SH-SY5Y (cell line): Measurements from ENCODE around the gene ARHGAP23.

Experiments used
- GATA2 ChIP-seq: IDR thresholded peaks from 2 replicates; pipeline ENCODE4 v1.6.1; 2011; ENCODE audit warnings: mild to moderate bottlenecking, low read depth, low read length
- GATA3 ChIP-seq: IDR thresholded peaks from 2 replicates; pipeline ENCODE4 v1.6.1; 2011; ENCODE audit warnings: low read depth, mild to moderate bottlenecking, low read length, moderate library complexity

The ARHGAP23 gene

DNA sequence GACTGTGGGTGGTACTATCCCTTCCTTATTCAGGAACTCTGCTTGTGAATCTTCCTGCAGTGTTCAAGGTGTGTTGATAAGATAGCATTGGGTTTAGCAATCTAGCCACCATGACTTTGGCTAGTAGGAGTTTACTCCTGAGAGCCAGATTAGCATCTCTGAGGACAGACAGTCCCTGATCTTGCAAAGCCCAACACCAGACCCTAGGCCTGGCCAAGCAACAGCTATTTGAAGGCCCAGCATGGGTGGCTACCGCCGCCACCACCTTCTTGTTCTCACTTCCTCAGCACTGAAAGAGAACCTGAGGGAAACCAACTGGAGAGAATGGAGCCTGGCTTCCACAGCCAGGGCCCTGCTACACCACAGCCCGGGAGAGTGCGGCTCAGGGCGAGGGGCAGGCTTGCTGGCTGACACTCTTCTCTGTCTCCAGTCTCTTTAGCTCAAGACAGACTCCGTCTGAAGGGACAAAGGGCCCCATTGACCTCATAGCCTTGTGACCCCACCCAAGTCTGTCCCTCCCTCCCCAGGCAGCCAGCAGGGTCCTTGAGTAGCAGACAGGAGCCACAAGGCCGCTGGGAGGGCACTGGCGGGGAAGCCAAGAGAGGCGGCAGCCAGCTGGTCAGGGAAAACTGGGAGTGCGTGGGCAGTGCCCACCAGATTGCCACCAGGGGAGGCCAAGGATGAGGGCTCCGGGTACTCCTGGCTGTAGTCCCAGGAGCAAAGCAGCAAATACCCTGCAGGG lies 10.9 kb upstream of the ARHGAP23 start:
- no peak for TF ChIP-seq GATA3
- TF ChIP-seq GATA2 = no peak

GRCh38 chr17:38418062-38418692 lies 10.1 kb upstream of the ARHGAP23 start:
- no peak for TF ChIP-seq GATA3
- TF ChIP-seq GATA2 = no peak

DNA sequence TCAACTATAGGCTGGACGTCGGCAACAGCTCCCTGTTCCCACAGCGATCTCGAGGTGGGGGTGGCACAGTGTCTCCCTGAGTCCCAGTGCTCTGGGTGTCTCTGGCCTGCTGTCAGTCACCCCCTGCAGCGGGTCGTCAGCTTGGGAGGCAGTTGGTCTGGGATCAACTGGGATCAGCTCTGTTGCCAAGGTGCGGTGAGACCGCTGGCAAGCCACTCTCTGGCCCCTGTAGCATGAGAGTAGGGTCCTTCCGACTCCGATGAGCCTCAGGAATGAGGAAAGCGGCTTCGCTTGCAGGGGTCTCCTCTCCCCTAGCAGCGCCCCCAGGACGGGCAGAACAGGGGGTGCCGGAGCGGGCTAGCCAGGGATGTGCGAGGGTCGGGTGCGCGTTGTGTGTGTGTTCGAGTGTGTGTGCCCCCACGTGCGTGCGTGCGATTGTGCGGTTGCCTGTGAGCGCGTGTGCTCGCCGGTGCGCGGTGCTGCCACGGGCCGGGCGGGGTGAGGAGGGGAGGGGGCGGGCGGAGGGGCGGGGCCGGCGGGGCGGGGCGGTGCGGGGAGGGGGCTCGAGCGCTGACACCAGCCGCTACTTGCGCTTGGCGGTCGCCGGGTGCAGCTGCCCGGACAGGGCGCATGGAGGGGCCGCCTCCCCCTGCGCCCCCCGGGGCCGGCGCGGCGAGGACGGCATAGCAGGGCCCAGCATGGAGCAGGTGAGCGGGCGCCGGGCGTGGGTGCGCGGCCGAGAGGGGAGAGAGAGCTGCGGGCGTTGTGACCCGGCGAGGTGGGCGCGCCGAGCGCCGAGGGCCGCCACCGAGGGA lies 9.4 kb upstream of the ARHGAP23 start:
- TF ChIP-seq GATA3 = no peak
- TF ChIP-seq GATA2 = no peak

DNA sequence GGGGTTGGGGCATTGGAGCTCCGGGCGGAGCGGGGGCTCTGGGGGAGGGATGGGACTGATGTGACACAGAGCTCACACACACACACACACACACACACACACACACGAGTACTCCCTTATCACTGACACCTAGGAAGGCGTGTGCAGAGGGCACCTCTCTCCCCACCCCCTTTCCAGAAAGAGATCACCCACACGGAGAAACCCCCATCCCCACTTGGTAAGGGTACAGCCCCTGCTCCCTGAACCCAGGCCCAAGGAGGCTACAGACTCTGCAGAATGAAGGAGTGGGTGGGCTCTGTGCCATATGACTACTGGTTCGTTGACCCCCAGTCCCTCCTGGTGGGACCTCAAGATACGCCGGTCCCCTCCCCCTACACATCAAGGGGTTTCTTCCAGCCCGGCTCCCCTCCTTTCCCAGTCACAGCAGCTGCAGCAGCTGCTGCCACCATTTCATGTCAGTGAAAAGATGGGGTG lies 8.7 kb upstream of the ARHGAP23 start:
- TF ChIP-seq GATA2 = no peak
- TF ChIP-seq GATA3 = no peak

DNA sequence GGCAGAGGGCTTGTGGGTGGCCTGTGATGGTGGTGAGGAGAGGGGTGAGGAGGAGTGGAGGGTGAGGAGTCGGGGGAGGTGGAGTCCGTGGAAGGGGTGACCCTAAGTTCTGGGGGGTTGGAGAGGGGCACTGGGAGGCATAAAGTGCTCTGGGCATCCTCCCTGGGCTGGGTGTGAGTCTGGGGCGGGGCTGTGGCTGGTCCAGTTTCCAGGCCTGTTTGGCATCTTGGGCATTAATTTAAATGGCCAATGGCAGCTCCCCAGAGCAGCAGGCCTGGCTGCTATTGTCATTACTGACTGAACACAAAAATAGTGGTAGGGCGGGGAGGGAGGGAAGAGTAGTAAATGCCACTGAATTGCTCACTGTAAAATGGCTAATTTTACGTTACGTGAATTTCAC lies 7.7 kb upstream of the ARHGAP23 start:
- TF ChIP-seq GATA2 (no peak), GATA3 (no peak)

DNA sequence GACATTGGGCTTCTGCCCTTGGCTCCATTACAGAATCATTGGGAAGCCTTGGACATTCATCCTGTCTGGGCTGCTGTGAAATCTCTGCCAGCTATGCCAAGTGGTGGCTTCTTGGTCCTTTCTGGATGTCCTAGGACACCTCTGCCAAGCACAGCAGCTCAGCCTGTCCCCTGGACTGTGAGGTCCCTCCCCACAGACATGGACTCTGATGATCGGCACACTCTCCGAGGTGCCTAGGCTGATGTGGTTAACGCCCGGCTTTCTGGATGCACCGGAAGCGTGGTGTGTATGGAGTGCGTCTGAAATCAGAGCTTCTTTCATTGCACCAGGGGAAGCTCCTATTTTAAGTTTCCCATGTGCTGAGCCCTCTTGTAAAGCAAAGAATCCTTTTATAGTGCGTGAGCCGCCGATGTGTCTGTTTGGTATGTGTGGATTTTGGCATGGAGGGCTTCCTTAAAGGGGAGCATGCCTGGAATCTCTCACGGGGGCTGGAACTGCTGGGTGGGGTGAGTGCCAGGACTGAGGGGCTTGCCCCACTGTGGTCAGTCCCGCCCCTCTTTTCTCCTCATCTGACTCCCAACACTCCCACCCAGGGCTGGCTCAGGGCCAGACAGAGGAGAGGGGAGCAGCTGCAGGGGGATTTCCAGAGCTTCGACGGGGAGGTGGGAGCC lies 7.0 kb upstream of the ARHGAP23 start:
- TF ChIP-seq GATA2 (no peak), GATA3 (no peak)

- no peak for TF ChIP-seq GATA2
- no peak for TF ChIP-seq GATA3
Measured at GRCh38 chr17:38421871-38422827, 6.1 kb upstream of the ARHGAP23 start.

- TF ChIP-seq GATA3 (no peak), GATA2 (no peak)
Measured at GRCh38 chr17:38424297-38424972, 3.8 kb upstream of the ARHGAP23 start.

DNA sequence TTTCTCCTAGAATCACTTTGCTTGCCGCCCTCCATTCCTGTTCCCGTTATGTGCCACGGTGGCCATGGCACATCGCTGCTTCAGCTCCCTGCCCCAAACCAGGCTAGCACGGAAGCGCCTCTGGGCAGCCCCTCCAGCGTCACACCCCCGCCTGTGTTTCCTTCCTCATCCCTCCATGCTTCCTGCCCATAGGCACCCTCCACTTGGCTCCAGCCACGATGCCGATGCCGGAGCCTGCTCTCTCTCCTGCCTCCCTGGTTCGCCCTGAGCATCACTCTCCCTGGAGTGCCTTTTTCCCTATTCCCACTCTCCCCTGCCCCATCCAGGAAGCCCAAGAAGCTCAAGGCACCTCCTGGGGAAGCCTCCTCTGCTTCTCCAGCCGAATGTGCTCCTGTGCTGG lies 3.2 kb upstream of the ARHGAP23 start:
- TF ChIP-seq GATA2 (no peak), GATA3 (no peak)

GRCh38 chr17:38425744-38426143 lies 2.5 kb upstream of the ARHGAP23 start:
- TF ChIP-seq GATA2 (no peak), GATA3 (no peak)

GRCh38 chr17:38426441-38426840 lies 1.8 kb upstream of the ARHGAP23 start:
- TF ChIP-seq GATA3 (no peak), GATA2 (no peak)

- TF ChIP-seq GATA2 = no peak
- no peak for TF ChIP-seq GATA3
Measured at GRCh38 chr17:38427160-38427949, 909 bp upstream of the ARHGAP23 start.
